ENCODE measurements around the gene SUGCT. TPM values are rescaled to one million over a fixed set of nuclear protein-coding genes. Genes with fewer than 3 reads are reported as not detected.

Gene SUGCT
- total and polyA plus RNA-seq, 2 of the 13 experiments (the other 11 are each of a cell fraction or from before 2014, with no cell fraction given): 10.1 to 22.2 TPM

- intact Hi-C loops (cut with micrococcal nuclease; ENCODE audit: unreplicated experiment) (no loop called here), in situ Hi-C loops (cut with HindIII; ENCODE audit: extremely low pct_ligation_motif_present, low pct_unique_long_range_greater_than_20kb) (no loop called here)
- WGBS (ENCODE audit: low lambda C conversion rate): 68% methylated on average over 2 of the region's 2 CpGs
- FAIRE-seq (no peak), DNase-seq (ENCODE audit: low spot score) (no peak), ATAC-seq (no peak)
- no TSS peak for BruUV-seq (replicated peaks)
- ChIA-PET POLR2A (no interaction called here), CTCF (ENCODE audit: low intra/inter-chr PET ratio, low total read pairs) (no interaction called here)
- Histone ChIP-seq H3K79me2 (ENCODE audit: insufficient read depth, low read length) (peaks cover 15% of the 10 kb centered on the region), H3K4me1 (ENCODE audit: insufficient read depth, low read length) (peaks cover 20% of the 10 kb centered on the region), H3K9ac (ENCODE audit: insufficient read depth, low read depth, low read length) (no peak overlapping the region), H3K4me3 (replicated peaks in 1 of 3; ENCODE audit: insufficient read depth in 1 of 3, low read depth in 2 of 3, low read length in 3 of 3) (no peak overlapping the region), H4K20me1 (ENCODE audit: insufficient read depth, low read length) (peaks cover 3% of the 10 kb centered on the region; the same call in 1 of the 2 replicates), H3K27me3 (ENCODE audit: control insufficient read depth in 1 of 2, insufficient read depth in 2 of 2, low read length in 2 of 2) (no peaks in the 10 kb centered on the region; a peak in 1 of 5 replicates), H3K27ac (ENCODE audit: extremely low read length, insufficient read depth, low read length) (no peak overlapping the region), H3K36me3 (replicated peaks in 1 of 2; ENCODE audit: control insufficient read depth in 1 of 2, insufficient read depth in 2 of 2, low read length in 2 of 2) (no peaks in the 10 kb centered on the region), H3K9me3 (ENCODE audit: low read length) (no peaks in the 10 kb centered on the region), H3K4me2 (ENCODE audit: low read depth, low read length) (no peak overlapping the region), H2AFZ (ENCODE audit: low read length) (no peak overlapping the region)
- TF ChIP-seq, protein P1, sequence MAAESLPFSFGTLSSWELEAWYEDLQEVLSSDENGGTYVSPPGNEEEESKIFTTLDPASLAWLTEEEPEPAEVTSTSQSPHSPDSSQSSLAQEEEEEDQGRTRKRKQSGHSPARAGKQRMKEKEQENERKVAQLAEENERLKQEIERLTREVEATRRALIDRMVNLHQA (CRISPR knock-in tag; IDR thresholded peaks at IDR 0.05): no peak
- TF ChIP-seq KDM5A (IDR thresholded peaks at IDR 0.05; ENCODE audit: borderline replicate concordance, low read length) (no peak), ZNF768 (CRISPR knock-in tag; IDR thresholded peaks at IDR 0.05) (peak; percentile 58), STAG1 (CRISPR knock-in tag; IDR thresholded peaks at IDR 0.05) (no peak), ATM (IDR thresholded peaks at IDR 0.05; ENCODE audit: borderline replicate concordance) (no peak), FOXK1 (CRISPR knock-in tag; IDR thresholded peaks at IDR 0.05; ENCODE audit: borderline replicate concordance, low read depth) (no peak), SIN3B (IDR thresholded peaks at IDR 0.05; ENCODE audit: low read length) (no peak), IKZF4 (CRISPR knock-in tag; IDR thresholded peaks at IDR 0.05; ENCODE audit: borderline replicate concordance, low read depth, not compliant biosample characterization) (no peak), THAP11 (CRISPR knock-in tag; IDR thresholded peaks at IDR 0.05) (no peak), BCL3 (CRISPR knock-in tag; IDR thresholded peaks at IDR 0.05) (no peak), ZNF660 (CRISPR knock-in tag; IDR thresholded peaks at IDR 0.05; ENCODE audit: borderline replicate concordance, low read depth) (no peak), DMAP1 (CRISPR knock-in tag; IDR thresholded peaks at IDR 0.05) (no peak), SUZ12 (IDR thresholded peaks at IDR 0.05; ENCODE audit: low read depth, low read length) (no peak), PTBP1 (IDR thresholded peaks at IDR 0.05; ENCODE audit: low read depth, low read length, poor library complexity, severe bottlenecking) (no peak), ZFP90 (CRISPR knock-in tag; IDR thresholded peaks at IDR 0.05; ENCODE audit: borderline replicate concordance) (no peak), NONO (IDR thresholded peaks at IDR 0.05) (no peak), NONO (CRISPR knock-in tag; conservative IDR thresholded peaks at IDR 0.05) (no peak), DPF2 (CRISPR knock-in tag; IDR thresholded peaks at IDR 0.05; ENCODE audit: borderline replicate concordance, low read depth) (no peak), CEBPB (IDR thresholded peaks at IDR 0.05; ENCODE audit: borderline replicate concordance, low read depth, low read length) (peak; percentile 74), ZNF652 (CRISPR knock-in tag; IDR thresholded peaks at IDR 0.05; ENCODE audit: borderline replicate concordance, low read depth) (no peak)
- TF ChIP-seq, protein P2, sequence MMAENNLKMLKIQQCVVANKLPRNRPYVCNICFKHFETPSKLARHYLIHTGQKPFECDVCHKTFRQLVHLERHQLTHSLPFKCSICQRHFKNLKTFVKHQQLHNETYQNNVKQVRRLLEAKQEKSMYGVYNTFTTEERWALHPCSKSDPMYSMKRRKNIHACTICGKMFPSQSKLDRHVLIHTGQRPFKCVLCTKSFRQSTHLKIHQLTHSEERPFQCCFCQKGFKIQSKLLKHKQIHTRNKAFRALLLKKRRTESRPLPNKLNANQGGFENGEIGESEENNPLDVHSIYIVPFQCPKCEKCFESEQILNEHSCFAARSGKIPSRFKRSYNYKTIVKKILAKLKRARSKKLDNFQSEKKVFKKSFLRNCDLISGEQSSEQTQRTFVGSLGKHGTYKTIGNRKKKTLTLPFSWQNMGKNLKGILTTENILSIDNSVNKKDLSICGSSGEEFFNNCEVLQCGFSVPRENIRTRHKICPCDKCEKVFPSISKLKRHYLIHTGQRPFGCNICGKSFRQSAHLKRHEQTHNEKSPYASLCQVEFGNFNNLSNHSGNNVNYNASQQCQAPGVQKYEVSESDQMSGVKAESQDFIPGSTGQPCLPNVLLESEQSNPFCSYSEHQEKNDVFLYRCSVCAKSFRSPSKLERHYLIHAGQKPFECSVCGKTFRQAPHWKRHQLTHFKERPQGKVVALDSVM (CRISPR knock-in tag; IDR thresholded peaks at IDR 0.05): peak; percentile 30; the same call in 1 of the 2 replicates
- TF ChIP-seq, protein P3, sequence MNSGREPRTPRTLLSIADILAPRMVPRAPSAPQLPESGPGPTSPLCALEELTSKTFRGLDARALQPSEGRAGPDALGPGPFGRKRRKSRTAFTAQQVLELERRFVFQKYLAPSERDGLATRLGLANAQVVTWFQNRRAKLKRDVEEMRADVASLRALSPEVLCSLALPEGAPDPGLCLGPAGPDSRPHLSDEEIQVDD (CRISPR knock-in tag; IDR thresholded peaks at IDR 0.05; ENCODE audit: borderline replicate concordance): no peak
Measured at GRCh38 chr7:40137563-40137962, 2.8 kb downstream of the SUGCT start.
